ENCODE measurements around the gene CNIH2.

Gene CNIH2

GRCh38 chr11:66239511-66239910 is 38.5 kb upstream of the CNIH2 start:
- Histone ChIP-seq H3K9ac (no peak overlapping the region), H3K4me3 (ENCODE audit: low read depth, low read length) (no peak overlapping the region), H3K36me3 (ENCODE audit: control insufficient read depth, insufficient read depth, low read length) (no peaks in the 10 kb centered on the region), H3K27me3 (ENCODE audit: control insufficient read depth, insufficient read depth, low read length) (no peaks in the 10 kb centered on the region), H3K79me2 (no peaks in the 10 kb centered on the region), H3K4me1 (no peaks in the 10 kb centered on the region), H2AFZ (no peak overlapping the region), H3K4me2 (ENCODE audit: low read length) (no peak overlapping the region), H3K9me3 (ENCODE audit: control insufficient read depth, low read length) (no peaks in the 10 kb centered on the region), H3K27ac (no peak overlapping the region)
- no peak for TF ChIP-seq CTCF (IDR thresholded peaks at IDR 0.05)

GRCh38 chr11:66239998-66240780 is 37.8 kb upstream of the CNIH2 start:
- no peaks in the 10 kb centered on the region for H3K9me3 ChIP-seq (ENCODE audit: control insufficient read depth, low read length)
- no peak overlapping the region for H2AFZ ChIP-seq
- no peak overlapping the region for H3K27ac ChIP-seq
- no peaks in the 10 kb centered on the region for H3K36me3 ChIP-seq (ENCODE audit: control insufficient read depth, insufficient read depth, low read length)
- no peaks in the 10 kb centered on the region for H3K79me2 ChIP-seq
- H3K4me1 ChIP-seq = no peaks in the 10 kb centered on the region
- H3K9ac ChIP-seq = no peak overlapping the region
- no peak overlapping the region for H3K4me2 ChIP-seq (ENCODE audit: low read length)
- no peak overlapping the region for H3K4me3 ChIP-seq (ENCODE audit: low read depth, low read length)
- no peak for TF ChIP-seq CTCF (IDR thresholded peaks at IDR 0.05)
- no peaks in the 10 kb centered on the region for H3K27me3 ChIP-seq (ENCODE audit: control insufficient read depth, insufficient read depth, low read length)

- no peak for TF ChIP-seq CTCF (IDR thresholded peaks at IDR 0.05)
- H3K36me3 ChIP-seq (ENCODE audit: control insufficient read depth, insufficient read depth, low read length) = no peaks in the 10 kb centered on the region
Measured at GRCh38 chr11:66240781-66241136, 37.2 kb upstream of the CNIH2 start.

GRCh38 chr11:66242095-66242765 is 35.7 kb upstream of the CNIH2 start:
- Histone ChIP-seq H3K4me3 (ENCODE audit: low read depth, low read length) (no peak overlapping the region), H3K27me3 (ENCODE audit: control insufficient read depth, insufficient read depth, low read length) (no peaks in the 10 kb centered on the region), H3K79me2 (no peaks in the 10 kb centered on the region), H3K36me3 (ENCODE audit: control insufficient read depth, insufficient read depth, low read length) (no peaks in the 10 kb centered on the region), H3K9ac (no peak overlapping the region), H3K27ac (no peak overlapping the region), H3K4me1 (no peaks in the 10 kb centered on the region), H3K4me2 (ENCODE audit: low read length) (no peak overlapping the region), H2AFZ (no peak overlapping the region), H3K9me3 (ENCODE audit: control insufficient read depth, low read length) (no peaks in the 10 kb centered on the region)
- no peak for TF ChIP-seq CTCF (IDR thresholded peaks at IDR 0.05)

More at GRCh38 chr11:66240781-66241136, 37.2 kb upstream of the CNIH2 start:
- Histone ChIP-seq H3K4me1 (no peaks in the 10 kb centered on the region), H3K9ac (no peak overlapping the region), H3K79me2 (no peaks in the 10 kb centered on the region), H2AFZ (no peak overlapping the region), H3K27ac (no peak overlapping the region), H3K27me3 (ENCODE audit: control insufficient read depth, insufficient read depth, low read length) (no peaks in the 10 kb centered on the region), H3K9me3 (ENCODE audit: control insufficient read depth, low read length) (no peaks in the 10 kb centered on the region), H3K4me3 (ENCODE audit: low read depth, low read length) (no peak overlapping the region), H3K4me2 (ENCODE audit: low read length) (no peak overlapping the region)

All from parathyroid adenoma (tissue), 2 donors.